ENCODE results near the gene TAF6. TPM values are rescaled to one million over a fixed set of nuclear protein-coding genes. Genes with fewer than 3 reads are reported as not detected.

TAF6 gene
- total and polyA plus RNA-seq, 2 experiments from 2014 or later: 56.3 to 141 TPM

DNA sequence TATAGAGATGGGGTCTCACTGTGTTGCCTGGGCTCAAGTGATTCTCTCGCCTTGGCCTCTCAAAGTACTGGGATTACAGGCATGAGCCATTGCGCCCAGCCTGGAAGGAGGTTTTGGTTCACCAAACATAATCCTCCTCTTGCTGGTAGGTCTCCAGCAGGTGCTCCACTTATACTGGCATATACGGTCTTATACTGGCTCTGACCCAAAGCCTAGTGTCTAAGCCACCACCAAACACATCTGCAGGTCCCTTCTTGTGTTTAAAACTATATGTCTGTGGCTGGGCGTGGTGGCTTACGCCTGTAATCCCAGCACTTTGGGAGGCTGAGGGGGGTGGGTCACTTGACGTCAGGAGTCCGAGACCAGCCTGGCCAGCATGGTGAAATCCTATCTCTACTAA, 13.0 kb upstream of the TAF6 start (continued):
- TF ChIP-seq, protein P1, sequence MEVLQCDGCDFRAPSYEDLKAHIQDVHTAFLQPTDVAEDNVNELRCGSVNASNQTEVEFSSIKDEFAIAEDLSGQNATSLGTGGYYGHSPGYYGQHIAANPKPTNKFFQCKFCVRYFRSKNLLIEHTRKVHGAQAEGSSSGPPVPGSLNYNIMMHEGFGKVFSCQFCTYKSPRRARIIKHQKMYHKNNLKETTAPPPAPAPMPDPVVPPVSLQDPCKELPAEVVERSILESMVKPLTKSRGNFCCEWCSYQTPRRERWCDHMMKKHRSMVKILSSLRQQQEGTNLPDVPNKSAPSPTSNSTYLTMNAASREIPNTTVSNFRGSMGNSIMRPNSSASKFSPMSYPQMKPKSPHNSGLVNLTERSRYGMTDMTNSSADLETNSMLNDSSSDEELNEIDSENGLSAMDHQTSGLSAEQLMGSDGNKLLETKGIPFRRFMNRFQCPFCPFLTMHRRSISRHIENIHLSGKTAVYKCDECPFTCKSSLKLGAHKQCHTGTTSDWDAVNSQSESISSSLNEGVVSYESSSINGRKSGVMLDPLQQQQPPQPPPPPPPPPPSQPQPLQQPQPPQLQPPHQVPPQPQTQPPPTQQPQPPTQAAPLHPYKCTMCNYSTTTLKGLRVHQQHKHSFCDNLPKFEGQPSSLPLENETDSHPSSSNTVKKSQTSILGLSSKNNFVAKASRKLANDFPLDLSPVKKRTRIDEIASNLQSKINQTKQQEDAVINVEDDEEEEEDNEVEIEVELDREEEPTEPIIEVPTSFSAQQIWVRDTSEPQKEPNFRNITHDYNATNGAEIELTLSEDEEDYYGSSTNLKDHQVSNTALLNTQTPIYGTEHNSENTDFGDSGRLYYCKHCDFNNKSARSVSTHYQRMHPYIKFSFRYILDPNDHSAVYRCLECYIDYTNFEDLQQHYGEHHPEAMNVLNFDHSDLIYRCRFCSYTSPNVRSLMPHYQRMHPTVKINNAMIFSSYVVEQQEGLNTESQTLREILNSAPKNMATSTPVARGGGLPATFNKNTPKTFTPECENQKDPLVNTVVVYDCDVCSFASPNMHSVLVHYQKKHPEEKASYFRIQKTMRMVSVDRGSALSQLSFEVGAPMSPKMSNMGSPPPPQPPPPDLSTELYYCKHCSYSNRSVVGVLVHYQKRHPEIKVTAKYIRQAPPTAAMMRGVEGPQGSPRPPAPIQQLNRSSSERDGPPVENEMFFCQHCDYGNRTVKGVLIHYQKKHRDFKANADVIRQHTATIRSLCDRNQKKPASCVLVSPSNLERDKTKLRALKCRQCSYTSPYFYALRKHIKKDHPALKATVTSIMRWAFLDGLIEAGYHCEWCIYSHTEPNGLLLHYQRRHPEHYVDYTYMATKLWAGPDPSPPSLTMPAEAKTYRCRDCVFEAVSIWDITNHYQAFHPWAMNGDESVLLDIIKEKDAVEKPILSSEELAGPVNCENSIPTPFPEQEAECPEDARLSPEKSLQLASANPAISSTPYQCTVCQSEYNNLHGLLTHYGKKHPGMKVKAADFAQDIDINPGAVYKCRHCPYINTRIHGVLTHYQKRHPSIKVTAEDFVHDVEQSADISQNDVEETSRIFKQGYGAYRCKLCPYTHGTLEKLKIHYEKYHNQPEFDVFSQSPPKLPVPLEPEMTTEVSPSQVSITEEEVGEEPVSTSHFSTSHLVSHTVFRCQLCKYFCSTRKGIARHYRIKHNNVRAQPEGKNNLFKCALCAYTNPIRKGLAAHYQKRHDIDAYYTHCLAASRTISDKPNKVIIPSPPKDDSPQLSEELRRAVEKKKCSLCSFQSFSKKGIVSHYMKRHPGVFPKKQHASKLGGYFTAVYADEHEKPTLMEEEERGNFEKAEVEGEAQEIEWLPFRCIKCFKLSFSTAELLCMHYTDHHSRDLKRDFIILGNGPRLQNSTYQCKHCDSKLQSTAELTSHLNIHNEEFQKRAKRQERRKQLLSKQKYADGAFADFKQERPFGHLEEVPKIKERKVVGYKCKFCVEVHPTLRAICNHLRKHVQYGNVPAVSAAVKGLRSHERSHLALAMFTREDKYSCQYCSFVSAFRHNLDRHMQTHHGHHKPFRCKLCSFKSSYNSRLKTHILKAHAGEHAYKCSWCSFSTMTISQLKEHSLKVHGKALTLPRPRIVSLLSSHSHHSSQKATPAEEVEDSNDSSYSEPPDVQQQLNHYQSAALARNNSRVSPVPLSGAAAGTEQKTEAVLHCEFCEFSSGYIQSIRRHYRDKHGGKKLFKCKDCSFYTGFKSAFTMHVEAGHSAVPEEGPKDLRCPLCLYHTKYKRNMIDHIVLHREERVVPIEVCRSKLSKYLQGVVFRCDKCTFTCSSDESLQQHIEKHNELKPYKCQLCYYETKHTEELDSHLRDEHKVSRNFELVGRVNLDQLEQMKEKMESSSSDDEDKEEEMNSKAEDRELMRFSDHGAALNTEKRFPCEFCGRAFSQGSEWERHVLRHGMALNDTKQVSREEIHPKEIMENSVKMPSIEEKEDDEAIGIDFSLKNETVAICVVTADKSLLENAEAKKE (CRISPR knock-in tag; IDR thresholded peaks at IDR 0.05): no peak
- no peak for TF ChIP-seq JUNB (IDR thresholded peaks at IDR 0.05; ENCODE audit: unreplicated experiment)
- TF ChIP-seq NANOG (IDR thresholded peaks at IDR 0.05; ENCODE audit: borderline replicate concordance): no peak

GRCh38 chr7:100130608-100131453, 11.7 kb upstream of the TAF6 start:
- TF ChIP-seq STAT1 (IDR thresholded peaks at IDR 0.05; ENCODE audit: unreplicated experiment) (no peak), NANOG (IDR thresholded peaks at IDR 0.05; ENCODE audit: borderline replicate concordance) (no peak), EZH2 (IDR thresholded peaks at IDR 0.05; ENCODE audit: low read depth, unreplicated experiment) (no peak), JUNB (IDR thresholded peaks at IDR 0.05; ENCODE audit: unreplicated experiment) (no peak)
- TF ChIP-seq, protein P2, sequence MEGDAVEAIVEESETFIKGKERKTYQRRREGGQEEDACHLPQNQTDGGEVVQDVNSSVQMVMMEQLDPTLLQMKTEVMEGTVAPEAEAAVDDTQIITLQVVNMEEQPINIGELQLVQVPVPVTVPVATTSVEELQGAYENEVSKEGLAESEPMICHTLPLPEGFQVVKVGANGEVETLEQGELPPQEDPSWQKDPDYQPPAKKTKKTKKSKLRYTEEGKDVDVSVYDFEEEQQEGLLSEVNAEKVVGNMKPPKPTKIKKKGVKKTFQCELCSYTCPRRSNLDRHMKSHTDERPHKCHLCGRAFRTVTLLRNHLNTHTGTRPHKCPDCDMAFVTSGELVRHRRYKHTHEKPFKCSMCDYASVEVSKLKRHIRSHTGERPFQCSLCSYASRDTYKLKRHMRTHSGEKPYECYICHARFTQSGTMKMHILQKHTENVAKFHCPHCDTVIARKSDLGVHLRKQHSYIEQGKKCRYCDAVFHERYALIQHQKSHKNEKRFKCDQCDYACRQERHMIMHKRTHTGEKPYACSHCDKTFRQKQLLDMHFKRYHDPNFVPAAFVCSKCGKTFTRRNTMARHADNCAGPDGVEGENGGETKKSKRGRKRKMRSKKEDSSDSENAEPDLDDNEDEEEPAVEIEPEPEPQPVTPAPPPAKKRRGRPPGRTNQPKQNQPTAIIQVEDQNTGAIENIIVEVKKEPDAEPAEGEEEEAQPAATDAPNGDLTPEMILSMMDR (conservative IDR thresholded peaks at IDR 0.05; ENCODE audit: low read depth in 2 of 2): peak; percentile 83 to 90
- TF ChIP-seq, protein P3, sequence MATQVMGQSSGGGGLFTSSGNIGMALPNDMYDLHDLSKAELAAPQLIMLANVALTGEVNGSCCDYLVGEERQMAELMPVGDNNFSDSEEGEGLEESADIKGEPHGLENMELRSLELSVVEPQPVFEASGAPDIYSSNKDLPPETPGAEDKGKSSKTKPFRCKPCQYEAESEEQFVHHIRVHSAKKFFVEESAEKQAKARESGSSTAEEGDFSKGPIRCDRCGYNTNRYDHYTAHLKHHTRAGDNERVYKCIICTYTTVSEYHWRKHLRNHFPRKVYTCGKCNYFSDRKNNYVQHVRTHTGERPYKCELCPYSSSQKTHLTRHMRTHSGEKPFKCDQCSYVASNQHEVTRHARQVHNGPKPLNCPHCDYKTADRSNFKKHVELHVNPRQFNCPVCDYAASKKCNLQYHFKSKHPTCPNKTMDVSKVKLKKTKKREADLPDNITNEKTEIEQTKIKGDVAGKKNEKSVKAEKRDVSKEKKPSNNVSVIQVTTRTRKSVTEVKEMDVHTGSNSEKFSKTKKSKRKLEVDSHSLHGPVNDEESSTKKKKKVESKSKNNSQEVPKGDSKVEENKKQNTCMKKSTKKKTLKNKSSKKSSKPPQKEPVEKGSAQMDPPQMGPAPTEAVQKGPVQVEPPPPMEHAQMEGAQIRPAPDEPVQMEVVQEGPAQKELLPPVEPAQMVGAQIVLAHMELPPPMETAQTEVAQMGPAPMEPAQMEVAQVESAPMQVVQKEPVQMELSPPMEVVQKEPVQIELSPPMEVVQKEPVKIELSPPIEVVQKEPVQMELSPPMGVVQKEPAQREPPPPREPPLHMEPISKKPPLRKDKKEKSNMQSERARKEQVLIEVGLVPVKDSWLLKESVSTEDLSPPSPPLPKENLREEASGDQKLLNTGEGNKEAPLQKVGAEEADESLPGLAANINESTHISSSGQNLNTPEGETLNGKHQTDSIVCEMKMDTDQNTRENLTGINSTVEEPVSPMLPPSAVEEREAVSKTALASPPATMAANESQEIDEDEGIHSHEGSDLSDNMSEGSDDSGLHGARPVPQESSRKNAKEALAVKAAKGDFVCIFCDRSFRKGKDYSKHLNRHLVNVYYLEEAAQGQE (IDR thresholded peaks at IDR 0.05; ENCODE audit: unreplicated experiment): no peak
- no peaks in the 10 kb centered on the region for H3K9me3 Mint-ChIP-seq
- H3K36me3 ChIP-seq (ENCODE audit: insufficient read depth): no peaks in the 10 kb centered on the region
- H3K36me3 Mint-ChIP-seq (ENCODE audit: low read depth): no peaks in the 10 kb centered on the region
- peak overlapping the region; percentile 64 for H3K4me2 ChIP-seq
- H3K27ac ChIP-seq (ENCODE audit: low read depth): no peak overlapping the region
- peaks cover 13% of the 10 kb centered on the region for H3F3A ChIP-seq (replicated peaks; ENCODE audit: low read depth)
- H3K79me2 ChIP-seq (replicated peaks; ENCODE audit: insufficient read depth): peaks cover 5% of the 10 kb centered on the region; the same call in 1 of the 2 replicates
- H3K4me1 ChIP-seq (ENCODE audit: insufficient read depth): peaks cover 4% of the 10 kb centered on the region; the same call in 1 of the 2 replicates
- peak overlapping the region; percentile 30 for H3K4me3 ChIP-seq
- H3K4me3 Mint-ChIP-seq: peak overlapping the region; percentile 43; the same call in 2 of the 3 replicates
- H3K4me1 Mint-ChIP-seq: peaks cover 11% of the 10 kb centered on the region
- H3K27me3 ChIP-seq (ENCODE audit: insufficient read depth): peaks cover 21% of the 10 kb centered on the region
- H3K9me2 ChIP-seq (ENCODE audit: insufficient read depth): no peaks in the 10 kb centered on the region
- no peaks in the 10 kb centered on the region for H4K20me1 ChIP-seq (replicated peaks; ENCODE audit: insufficient read depth)
- peaks cover 23% of the 10 kb centered on the region for H3K27me3 Mint-ChIP-seq (ENCODE audit: insufficient read depth, low read depth, poor library complexity)
- H3K27ac Mint-ChIP-seq: no peak overlapping the region
- DNase-seq (ENCODE audit: low spot score): peak; percentile 97
- peak overlapping the region; percentile 90 for H2AFZ ChIP-seq
- peak; percentile 44 for ATAC-seq
